Stimulated activated CD8-positive, alpha-beta memory T cell treated with anti-CD3 and anti-CD28 coated beads, Interleukin-15, amount 100 ng/mL, for 48 hours (primary cell): Measurements from ENCODE around the gene KHNYN.
A peak's percentile ranks its signal among the peaks of the same experiment; 100 is the strongest.
"Not testable (repeated sequence)": the region's sequence is repeated elsewhere in the genome, so short reads cannot be mapped to it uniquely, and the experiment has no call there.

ENCODE experiments used
- DNase-seq, 2 donors: peaks; one replicate each; pipeline ENCODE4 v3.0.0-alpha.2; 2020; ENCODE audit warnings: low read depth in 2 of 2

Gene KHNYN

DNA sequence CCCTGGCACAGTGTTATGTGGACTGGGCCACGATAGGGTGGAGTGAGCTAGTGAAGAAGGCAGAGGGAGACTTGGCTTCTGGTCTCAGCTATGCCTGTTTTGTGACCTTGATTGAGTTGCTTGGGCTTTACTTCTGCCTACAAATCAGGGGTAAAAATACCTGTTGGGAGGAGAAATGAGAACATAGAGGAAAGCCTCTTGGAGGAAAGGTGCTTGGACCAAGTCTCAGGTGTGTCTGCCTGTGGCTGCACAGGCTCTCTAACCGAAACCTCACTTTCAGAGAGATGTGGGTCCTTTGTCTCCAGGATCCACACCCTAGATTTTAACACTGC, 7.9 kb downstream of the KHNYN start:
- DNase-seq, result no peak

DNA sequence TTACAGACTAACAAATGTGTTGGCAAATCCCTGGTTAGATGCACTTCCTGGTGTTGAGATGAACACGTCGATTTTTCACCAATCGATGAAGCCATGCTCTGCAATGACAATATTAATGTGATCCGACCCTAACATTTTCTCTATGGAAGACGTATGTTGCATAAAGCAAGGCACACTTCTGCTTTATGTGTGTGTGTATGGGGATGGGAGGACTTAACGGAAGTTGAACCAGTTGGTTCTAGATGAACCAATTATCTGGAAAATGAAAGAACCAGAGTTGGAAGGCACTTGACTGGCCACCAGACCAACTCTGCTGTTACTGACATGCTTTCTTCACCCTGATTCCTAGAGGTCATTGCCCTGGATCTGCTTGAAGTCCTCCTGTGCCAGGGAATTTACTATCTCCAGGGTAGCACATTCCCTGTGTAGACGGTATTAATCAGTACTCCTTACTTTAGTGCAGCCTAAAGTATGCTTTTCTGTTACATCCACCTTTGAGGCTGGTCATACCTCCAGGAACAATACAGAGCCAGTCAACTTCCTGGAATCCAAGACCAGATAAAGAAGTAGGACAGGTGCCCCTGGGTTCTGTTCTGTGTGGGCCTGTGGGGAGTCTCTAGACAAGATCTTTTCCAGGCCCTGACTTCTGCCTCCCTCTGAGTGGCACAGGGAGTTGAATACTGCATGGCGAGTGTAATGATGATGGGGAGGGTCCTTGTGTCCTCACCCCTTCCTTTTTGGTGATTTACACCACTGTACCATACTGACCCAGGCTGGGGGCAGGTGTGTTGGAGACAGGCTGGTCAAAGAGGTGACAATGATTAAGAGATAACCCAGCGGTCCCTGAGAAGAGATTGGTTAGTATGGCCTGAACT, 8.7 kb downstream of the KHNYN start:
- no peak for DNase-seq

DNA sequence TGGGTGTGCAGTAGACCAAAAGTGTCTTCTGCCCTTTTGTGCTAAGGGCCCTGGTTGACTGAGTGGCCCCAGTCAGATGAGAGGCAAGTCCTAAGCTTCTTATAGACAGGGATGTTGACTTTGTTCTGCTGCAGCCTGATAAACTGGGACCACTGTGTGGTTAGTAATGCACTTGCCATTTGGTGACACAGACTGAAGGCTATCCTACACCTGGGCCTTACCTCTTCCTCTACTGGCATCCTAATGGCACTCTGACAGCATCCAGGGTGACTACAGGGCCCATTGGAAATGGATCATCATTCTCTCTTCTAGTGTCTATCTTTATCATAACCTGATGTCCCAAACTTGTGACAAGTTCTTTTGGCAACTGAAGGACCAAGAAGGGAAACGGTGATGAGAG, 9.5 kb downstream of the KHNYN start:
- no peak for DNase-seq

DNA sequence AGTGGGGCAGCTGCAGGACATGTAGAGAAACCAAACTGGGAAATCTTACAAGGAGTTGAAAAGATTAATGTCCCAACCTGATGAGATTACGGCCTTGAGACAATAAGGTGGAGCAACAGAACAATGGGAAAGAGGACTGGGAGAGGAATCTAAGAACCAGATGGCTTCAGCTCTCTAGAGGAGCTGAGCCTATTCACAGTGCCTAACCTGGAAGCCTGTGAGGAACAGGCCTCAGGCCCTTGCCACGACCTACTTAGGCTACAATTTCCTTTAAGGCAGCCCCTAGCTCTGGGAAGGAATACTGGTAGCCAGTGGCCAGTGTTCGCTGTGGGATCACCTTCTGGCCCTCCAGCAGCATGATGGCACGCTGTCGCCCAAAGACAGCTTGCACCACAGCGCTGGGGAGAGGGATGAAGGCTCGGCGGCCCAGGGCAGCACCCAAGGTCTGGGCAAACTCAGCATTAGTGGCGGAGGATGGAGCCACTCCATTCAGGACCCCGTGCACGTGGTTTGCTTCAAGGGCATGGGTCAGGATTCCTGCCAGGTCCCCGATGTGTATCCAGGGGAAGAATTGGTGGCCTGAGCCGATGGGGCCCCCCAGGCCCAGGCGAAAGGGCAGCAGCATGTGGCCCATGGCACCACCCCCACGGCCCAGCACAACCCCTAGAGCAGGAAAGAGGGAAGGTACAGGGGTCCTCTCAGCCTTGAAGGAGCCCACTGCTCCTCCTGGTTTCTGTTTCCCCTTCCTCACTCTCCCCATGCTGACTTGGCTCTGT, 10.3 kb downstream of the KHNYN start:
- no peak for DNase-seq

DNA sequence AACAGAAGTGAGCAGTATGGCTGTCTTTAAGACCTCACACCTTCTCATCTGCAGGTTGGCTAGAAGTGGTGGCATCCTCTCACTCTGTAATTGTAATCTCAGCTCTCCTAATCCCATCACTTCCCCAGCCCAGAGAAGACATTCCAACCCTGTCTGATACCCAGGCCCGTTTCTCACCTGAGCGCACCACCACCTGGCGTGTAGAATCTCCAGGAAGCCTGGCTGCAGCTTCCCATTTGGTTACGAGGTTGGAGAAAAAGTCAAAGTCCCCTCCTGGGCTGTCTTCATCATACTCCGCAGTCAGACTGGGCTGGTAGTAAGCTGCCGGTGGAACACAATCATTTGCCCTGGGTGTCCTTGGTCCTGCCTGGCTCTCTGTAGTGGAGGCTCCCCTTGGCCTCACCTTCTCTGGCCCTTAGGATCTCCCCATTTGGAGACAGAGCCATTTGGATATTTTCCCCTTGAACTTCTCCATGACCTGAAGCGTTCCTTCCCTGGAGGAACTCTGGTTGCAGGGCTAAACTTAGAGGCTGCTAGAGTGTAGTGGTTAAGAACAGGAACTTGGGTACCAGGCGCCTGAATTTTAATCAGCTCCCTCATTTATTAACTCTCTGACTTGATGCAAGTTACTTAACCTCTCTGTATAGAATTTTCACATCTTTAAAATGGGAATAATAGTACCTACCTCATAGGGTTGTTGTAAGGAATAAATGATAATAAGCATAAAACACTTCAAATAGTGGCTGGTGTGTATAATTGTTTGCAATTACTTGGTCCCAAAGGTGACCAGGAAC, 11.0 kb downstream of the KHNYN start:
- DNase-seq, result no peak

DNA sequence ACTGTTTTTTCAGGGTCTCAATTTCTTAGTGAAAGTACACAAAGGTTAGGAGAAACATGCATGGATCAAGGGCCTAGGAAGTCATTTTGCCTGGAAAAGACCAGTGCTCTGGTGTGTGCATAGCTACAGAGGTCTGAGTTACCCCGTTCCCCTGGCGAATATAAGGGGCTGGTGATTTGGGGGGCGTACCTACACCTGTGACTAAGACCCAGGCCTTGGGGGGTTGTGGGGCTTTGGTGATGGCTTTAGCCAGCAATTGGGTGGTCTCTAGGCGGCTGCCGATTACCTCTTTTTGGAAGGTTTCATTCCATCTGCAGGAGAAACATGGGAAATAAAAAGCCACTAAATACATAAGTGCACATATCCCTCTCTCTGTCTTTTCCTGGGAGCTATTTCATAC, 11.7 kb downstream of the KHNYN start:
- DNase-seq, result no peak

DNA sequence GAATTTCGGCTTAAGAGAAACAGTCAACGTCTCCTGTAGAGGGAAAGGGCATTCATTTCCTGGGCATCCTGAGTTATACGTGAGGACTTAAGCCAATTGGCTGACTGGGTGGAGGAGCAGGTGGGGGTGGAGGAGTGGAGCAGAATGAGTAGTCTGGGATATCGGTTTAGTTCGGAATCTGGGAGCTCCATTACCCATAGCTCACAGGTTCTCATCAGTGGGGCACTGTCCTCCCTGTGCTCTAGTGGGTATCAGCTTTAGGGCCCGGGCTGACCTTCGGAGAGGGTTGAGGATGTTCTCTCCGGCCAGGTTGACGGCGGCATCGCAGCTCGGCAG, 12.1 kb downstream of the KHNYN start:
- no peak for DNase-seq

DNA sequence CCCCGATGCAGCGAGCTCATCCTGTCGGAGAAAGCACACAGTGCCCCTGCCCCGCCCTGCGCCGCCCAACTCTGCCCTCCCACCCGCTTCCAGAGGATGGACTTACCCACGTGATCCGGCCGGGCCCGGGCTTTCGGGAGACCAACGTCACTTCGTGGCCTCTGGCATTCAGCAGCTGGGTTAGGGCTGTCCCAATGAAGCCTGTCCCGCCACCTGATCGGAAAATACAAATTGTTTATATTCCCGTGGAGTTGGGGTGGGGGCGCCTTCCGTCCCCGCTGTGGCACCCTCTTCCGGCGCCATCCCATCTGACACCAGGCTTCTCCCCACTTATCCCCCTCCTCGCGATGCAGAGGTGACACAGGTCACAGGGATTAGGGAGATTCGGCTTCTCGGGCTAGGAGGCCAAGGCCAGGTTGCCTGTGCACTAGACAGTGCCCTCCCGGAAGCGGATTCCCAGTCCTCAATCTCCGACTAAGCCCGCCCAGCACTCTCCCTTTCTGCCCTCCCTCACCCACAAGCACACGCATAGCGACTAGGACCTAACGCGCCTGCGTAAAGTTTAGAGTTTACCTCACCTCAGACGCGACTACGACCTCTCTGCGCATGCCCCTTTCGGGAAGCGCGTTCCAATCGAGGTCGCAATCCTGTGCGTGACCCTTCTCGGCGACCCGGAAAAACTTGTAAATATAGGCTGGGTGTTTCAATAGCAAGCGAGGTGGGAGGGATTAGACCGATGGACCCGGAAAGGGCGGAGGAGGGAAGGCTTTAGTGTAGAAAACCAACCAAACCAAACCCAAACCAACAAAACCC, 12.7 kb downstream of the KHNYN start, which contains the start of gene SDR39U1:
TSS of gene SDR39U1 (minus strand) at position 537 of the 813 bp plus-strand sequence. CDS start at position 530, 7 bp downstream.
- peak; percentile 92 to 94 for DNase-seq

DNA sequence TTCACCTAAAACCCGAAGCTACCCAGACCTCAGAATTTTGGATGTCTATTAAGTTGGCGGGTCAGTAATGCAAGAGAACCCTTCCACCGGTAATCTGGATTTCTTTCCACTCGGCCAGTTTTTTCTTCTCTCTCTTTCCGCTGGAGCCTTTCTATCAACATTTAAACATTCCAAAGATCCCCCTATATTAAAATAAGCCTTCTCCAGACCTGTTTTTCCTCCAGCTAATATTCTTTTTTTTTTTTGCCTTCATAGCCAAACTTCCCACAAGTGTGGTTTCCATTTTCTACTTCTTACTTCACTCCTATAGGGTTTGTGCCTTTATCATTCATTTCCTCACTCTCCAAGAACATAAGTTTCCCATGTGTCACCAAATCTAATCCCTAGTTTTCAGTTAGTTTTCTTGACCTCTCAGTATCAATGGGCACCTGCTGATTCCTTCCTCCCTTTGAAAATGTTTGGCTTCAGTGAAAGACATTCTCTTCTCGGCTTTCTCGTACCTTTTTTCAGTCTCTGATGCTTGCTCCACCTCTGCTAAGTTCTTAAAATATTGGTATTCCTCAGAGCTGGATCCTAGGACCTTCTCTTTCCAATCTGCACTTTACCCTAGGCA, 13.4 kb downstream of the KHNYN start:
- no peak for DNase-seq

DNA sequence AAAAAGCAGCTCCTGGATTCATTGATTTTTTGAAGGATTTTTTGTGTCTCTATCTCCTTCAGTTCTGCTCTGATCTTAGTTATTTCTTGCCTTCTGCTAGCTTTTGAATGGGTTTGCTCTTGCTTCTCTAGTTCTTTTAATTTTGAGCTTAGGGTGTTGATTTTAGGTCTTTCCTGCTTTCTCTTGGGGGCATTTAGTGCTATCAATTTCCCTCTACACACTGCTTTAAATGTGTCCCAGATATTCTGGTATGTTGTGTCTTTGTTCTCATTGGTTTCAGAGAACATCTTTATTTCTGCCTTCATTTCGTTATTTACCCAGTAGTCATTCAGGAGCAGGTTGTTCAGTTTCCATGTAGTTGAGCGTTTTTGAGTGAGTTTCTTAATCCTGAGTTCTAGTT, 21.1 kb downstream of the KHNYN start:
- DNase-seq, result not testable (repeated sequence)

DNA sequence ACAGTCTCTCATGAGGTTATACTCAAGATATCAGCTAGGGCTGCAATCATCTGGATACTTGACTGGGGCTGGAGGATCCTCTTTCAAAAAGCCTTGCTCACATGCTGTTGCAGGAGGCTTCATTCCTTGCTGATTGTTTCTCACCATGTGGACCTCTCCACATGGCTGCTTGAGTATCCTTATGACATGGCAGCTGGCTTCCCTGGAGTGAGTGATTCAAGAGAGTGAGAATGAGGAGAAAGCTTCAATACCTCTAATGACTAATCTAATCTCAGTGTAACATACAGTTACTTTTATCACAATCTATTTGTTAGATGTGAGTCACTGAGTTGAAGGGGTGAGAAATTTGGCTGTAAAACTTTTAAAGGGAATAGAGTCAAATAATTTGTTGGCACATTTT, 27.2 kb downstream of the KHNYN start:
- no peak for DNase-seq

DNA sequence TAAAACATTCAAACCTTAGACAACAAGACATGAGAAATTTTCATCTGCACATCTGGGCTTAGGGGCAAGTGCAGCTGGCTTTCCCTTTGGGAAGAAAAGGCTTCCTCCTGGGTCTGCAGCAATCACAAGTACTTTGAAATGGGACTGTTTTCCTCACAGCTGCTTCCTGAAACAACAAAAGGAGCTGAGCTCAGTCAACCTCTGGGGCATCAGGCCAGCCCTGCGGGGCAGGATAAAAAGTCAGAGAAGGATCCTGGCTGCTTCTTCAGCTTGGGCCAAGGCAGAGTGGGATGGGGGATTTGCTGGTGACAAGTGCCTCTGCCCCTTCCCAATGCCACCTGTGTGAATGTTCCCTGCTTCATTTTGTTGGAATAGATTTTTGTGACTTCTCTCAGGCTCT, 29.0 kb downstream of the KHNYN start:
- no peak for DNase-seq

DNA sequence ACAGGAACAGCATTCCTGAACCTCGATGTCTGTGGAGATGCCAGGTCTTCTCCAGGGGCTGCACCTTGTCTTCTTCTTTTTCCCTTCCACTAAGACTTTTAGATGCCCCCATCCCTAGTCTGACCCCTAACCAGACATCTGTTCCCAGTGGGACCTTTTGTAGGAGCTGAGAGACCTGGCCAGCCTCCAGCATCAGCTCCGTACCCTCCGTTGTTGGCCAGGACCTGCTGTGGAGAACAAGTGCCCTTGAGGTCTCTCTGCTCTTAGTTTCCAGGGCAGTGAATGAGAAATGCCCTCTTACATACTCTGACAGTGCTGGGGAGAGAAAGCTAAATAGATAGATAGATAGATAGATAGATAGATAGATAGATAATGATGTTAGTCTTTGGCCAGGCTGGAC, 29.6 kb downstream of the KHNYN start:
- DNase-seq, result no peak

DNA sequence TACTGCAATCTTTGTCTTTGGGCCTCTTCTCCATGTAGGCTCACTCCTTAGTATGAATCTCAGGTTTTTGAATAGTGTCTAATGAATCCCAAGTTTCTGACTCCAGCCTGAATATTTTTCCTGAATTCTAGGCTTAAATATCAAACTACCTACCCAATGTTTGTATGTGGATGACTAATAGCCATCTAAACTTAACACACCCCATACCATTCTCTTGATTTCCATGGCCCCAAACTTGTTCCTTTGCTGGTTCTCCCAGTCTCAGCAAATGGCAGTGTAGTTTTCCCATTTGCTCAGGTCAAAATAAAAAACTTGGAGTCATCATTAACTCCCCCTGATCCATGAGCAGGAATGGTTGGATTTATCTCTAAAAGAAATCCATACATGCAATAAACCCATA, 31.6 kb downstream of the KHNYN start:
- no peak for DNase-seq

DNA sequence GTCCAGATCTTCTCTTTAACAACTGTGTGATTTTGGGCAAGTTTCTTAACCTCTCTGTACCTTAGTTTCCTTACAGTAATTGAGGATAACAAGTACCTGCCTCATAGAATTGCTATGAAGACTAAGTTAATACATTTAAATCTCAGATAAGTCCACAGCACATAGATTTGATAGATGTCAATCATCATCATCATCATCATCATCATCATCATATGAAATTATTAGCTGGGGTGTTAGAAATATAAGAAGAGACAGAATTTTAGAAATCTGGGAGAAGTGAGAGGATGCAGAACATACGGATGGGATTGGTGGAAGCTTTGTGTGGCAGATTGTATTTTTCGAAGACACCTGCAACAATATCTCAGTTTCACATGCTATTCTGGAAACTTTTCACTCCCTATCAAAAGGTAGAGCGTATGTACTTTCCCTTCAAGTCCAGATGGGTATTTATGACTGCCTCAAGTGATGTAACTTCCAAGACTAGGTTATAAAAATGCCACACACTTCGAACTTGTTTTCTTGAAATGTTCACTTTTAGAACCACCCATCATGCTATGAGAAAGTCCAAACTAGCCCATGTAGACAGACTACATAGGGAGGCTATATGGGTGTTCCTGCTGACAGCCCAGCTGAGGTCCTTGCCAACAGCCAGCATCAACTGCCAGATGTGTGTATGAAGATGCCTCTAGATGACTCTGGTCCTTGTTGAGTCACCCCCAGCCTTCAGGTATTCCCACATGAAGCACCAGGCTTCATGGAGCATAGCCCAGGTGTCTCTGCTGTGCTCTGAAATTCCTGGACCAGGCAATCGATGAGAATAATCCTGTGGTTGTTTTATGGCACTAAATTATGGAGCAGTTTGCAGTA, 33.5 kb downstream of the KHNYN start:
- no peak for DNase-seq

DNA sequence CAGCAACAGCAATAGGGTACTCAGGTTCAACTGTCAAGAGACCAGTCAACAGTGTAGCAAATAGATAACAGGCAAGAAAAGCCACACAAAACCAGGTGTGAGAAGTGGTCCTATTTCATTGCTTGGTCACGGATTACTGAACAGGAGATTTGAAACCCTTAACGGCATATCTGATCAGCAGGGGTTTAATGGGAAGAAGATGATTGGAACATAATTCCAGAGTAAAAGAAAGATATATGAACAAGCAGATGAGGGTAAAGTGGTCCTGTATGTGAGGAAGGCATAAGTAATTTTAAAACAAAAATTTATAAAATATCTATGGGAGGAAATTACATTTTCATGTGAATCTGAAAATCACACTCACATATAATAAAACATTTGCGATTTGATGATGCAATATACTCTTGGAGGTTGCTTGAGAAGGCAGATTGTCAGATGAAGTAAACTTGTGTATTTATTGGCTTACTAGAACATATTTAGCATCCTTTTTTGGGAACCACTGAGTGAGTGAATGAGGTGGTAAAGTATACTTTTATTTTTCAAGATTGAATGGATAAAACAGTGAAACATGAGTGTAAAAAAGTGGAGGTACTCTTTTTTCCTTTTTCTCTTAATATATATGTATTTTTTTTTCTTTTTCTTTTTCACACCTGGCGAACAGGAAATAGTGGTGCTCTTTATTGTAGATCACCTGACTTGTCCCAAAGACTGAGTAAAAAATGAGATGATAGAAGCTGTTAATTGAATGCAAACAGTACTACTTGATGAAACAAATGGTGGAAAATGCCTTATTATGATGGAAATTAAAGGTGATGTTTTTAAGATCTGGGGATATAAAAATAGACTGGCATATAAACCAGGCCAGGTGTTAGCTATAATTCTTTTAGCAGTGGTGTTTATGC, 34.4 kb downstream of the KHNYN start:
- DNase-seq, result no peak

DNA sequence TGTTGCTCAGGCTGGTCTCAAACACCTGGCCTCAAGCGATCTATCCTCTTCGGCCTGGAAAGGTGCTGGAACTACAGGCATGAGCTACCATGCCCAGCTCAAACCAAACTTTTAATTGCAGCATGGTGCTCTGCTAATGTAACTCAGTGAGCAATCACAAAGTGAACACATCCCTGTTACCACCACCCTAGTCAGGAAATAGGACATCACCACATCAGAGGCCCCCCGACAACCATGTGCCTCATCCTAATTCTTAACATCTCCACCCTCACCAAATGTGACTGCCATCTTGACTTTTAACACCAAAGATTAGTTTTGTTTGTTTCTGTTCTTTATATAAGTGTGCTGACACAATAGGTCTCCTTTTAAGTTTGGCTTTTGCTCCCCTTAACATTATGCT, 35.6 kb downstream of the KHNYN start:
- DNase-seq, result no peak

DNA sequence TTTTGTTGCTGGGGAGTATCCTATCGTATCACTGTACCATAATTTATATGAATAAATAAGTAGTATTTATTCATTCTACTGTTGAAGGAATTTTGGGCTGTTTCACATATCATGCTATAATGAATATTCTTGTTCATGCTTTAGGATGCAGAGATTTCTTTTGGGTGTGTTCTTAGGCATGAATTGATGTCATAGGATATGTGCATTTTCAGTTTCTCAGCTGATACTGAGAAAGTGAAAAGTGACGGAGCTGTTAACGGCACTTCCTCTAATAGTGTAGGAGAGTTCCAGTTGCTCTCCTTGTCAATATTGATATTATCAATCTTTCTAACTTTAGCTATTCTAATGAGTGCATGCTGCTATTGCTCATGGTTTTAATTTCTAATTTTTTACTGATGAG, 36.1 kb downstream of the KHNYN start:
- DNase-seq, result no peak

DNA sequence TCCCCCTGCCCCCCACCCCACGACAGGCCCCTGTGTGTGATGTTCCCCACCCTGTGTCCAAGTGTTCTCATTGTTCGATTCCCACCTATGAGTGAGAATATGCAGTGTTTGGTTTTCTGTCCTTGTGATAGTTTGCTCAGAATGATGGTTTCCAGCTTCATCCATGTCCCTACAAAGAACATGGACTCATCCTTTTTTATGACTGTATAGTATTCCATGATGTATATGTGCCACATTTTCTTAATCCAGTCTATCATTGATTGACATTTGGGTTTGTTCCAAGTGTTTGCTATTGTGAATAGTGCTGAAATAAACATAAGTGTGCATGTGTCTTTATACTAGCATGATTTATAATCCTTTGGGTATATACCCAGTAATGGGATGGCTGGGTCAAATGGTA, 40.7 kb downstream of the KHNYN start:
- not testable (repeated sequence) for DNase-seq
